GM12864 (cell line): Measurements from ENCODE around the gene SMC1A.
"Not testable (repeated sequence)": the region's sequence is repeated elsewhere in the genome, so short reads cannot be mapped to it uniquely, and the experiment has no call there.

Experiments used
- DNase-seq: peaks from one replicate; pipeline ENCODE4 v3.0.0-alpha.2; 2011; ENCODE audit warnings: low read depth
- H3K4me3 ChIP-seq: 2 replicates; pipeline ENCODE4 v1.5.1; 2011; ENCODE audit warnings: mild to moderate bottlenecking, low read depth, low read length, control low read depth
- CTCF ChIP-seq: IDR thresholded peaks from 2 replicates; pipeline ENCODE4 v1.5.1; 2011; ENCODE audit warnings: low read depth, mild to moderate bottlenecking, moderate library complexity, low read length, control low read depth, inconsistent platforms; ENCODE audit errors: missing control alignments

SMC1A gene

GRCh38 chrX:53429755-53430154 lies 7.3 kb upstream of the SMC1A start:
- no peak for DNase-seq
- no peak overlapping the region for H3K4me3 ChIP-seq
- no peak for TF ChIP-seq CTCF

GRCh38 chrX:53422861-53423306 lies 430 bp upstream of the SMC1A start, which contains the start of gene RIBC1:
Gene RIBC1, plus strand, starts transcription at chrX:53422873. Its CDS starts 3,404 bp downstream, at chrX:53426277.
- H3K4me3 ChIP-seq: peak within 1 kb of the TSS; percentile 88
- DNase-seq: no peak

GRCh38 chrX:53421772-53422085 lies 725 bp downstream of the SMC1A start:
- no peak for TF ChIP-seq CTCF
- no peak for DNase-seq
- peak overlapping the region; percentile 88 for H3K4me3 ChIP-seq

More at GRCh38 chrX:53422861-53423306, 430 bp upstream of the SMC1A start, which contains the start of gene RIBC1:
- no peak for TF ChIP-seq CTCF

GRCh38 chrX:53421125-53421524 lies 1.3 kb downstream of the SMC1A start:
- peak overlapping the region; percentile 88 for H3K4me3 ChIP-seq
- DNase-seq: no peak
- no peak for TF ChIP-seq CTCF

GRCh38 chrX:53420351-53420750 lies 2.1 kb downstream of the SMC1A start:
- H3K4me3 ChIP-seq, DNase-seq: not testable (repeated sequence)

- TF ChIP-seq CTCF: no peak
- no peak overlapping the region for H3K4me3 ChIP-seq
- no peak for DNase-seq
Measured at GRCh38 chrX:53412446-53412845, 10.0 kb downstream of the SMC1A start.

- H3K4me3 ChIP-seq: no peak overlapping the region
- no peak for TF ChIP-seq CTCF
- DNase-seq: no peak
Measured at GRCh38 chrX:53403535-53403934, 18.9 kb downstream of the SMC1A start.

- TF ChIP-seq CTCF: no peak
- no peak for DNase-seq
- no peak overlapping the region for H3K4me3 ChIP-seq
Measured at GRCh38 chrX:53398216-53398615, 24.2 kb downstream of the SMC1A start.
